Measurements from ENCODE around the gene TMEM59L. TPM values are rescaled to one million over a fixed set of nuclear protein-coding genes. Genes with fewer than 3 reads are reported as not detected.

TMEM59L gene
- polyA plus RNA-seq, 1 experiment: 1.6 TPM

- POLR2A ChIA-PET: no interaction called here
- no peaks in the 10 kb centered on the region for H3K36me3 ChIP-seq (ENCODE audit: control insufficient read depth, insufficient read depth, low read length)
- H3K27me3 ChIP-seq (ENCODE audit: control insufficient read depth, insufficient read depth, low read length): peaks cover 58% of the 10 kb centered on the region
- no peak for DNase-seq (ENCODE audit: low read depth)
- H3K4me3 ChIP-seq (ENCODE audit: low read depth, low read length): no peak overlapping the region
- CTCF ChIA-PET: no interaction called here
- TF ChIP-seq CTCF (IDR thresholded peaks at IDR 0.05; ENCODE audit: insufficient read depth, low read depth, low read length): no peak
Observed at GRCh38 chr19:18608805-18609716, 3.6 kb upstream of the TMEM59L start.

DNA sequence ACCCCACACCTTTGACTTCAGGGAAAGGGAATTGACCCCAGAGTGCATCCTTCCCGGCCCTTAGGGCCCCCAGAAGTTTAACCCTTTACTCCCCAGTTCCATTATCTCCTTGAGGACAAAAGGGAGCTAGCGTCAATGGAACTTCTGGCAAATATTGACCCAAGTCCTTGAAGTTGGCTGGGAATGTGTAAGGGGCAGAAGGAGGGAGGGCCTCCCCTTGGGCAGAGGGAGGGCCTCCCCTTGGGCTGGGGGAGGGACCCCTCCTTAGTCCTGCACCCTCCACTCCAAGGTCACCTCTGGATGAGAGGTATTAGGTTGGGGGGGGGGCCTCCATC lies 3.0 kb upstream of the TMEM59L start:
- DNase-seq (ENCODE audit: low read depth): no peak
- Histone ChIP-seq H3K27me3 (ENCODE audit: control insufficient read depth, insufficient read depth, low read length) (peaks cover 61% of the 10 kb centered on the region), H3K4me3 (ENCODE audit: low read depth, low read length) (no peak overlapping the region), H3K36me3 (ENCODE audit: control insufficient read depth, insufficient read depth, low read length) (no peaks in the 10 kb centered on the region)
- TF ChIP-seq CTCF (IDR thresholded peaks at IDR 0.05; ENCODE audit: insufficient read depth, low read depth, low read length): no peak
- POLR2A ChIA-PET: no interaction called here
- CTCF ChIA-PET: no interaction called here

GRCh38 chr19:18610245-18610555 lies 2.5 kb upstream of the TMEM59L start:
- CTCF ChIA-PET: no interaction called here
- POLR2A ChIA-PET: no interaction called here
- no peak for DNase-seq (ENCODE audit: low read depth)
- no peak for TF ChIP-seq CTCF (IDR thresholded peaks at IDR 0.05; ENCODE audit: insufficient read depth, low read depth, low read length)
- Histone ChIP-seq H3K27me3 (ENCODE audit: control insufficient read depth, insufficient read depth, low read length) (peaks cover 61% of the 10 kb centered on the region), H3K36me3 (ENCODE audit: control insufficient read depth, insufficient read depth, low read length) (no peaks in the 10 kb centered on the region), H3K4me3 (ENCODE audit: low read depth, low read length) (no peak overlapping the region)

- DNase-seq (ENCODE audit: low read depth): no peak
- TF ChIP-seq CTCF (IDR thresholded peaks at IDR 0.05; ENCODE audit: insufficient read depth, low read depth, low read length): no peak
- Histone ChIP-seq H3K4me3 (ENCODE audit: low read depth, low read length) (no peak overlapping the region), H3K27me3 (ENCODE audit: control insufficient read depth, insufficient read depth, low read length) (peaks cover 57% of the 10 kb centered on the region), H3K36me3 (ENCODE audit: control insufficient read depth, insufficient read depth, low read length) (no peaks in the 10 kb centered on the region)
- ChIA-PET CTCF (no interaction called here), POLR2A (no interaction called here)
Observed at GRCh38 chr19:18610556-18611326, 1.9 kb upstream of the TMEM59L start.

DNA sequence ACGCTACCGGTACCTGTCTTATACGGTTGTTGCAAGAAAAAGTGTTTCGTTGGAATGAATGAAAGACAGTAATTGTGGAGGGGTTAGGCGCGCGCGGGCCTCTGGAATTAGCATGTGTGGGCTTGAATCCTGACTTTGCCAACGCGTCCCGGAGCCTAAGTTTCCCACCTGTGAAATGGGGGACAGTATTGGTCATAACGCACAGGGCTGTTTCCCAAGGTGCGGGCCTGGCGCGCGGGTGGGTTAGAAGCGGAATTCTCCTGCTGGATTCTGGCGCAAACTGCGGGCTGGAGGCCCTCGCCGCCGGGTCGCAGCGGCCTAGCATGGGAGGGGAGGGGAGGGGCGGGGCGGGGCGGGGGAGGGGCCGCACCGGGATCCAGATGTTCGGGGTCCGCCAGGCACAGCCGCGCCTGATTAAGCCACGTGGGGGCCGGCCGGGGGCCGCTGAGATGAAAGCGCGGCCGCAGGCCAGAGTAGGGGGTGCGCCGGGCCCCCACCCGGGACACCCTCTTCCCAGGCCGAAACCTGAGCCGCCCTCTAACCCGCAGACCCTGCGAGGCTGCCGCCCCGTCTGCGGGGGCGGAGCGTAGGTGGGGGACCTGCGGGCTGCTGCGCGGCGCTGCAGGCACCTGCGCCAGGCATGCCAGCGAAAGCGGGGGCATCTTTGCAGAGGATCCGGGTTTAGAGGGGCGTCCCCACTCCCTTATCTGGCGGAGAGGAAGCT lies 1.2 kb upstream of the TMEM59L start:
- POLR2A ChIA-PET: no interaction called here
- CTCF ChIA-PET: no interaction called here
- TF ChIP-seq CTCF (IDR thresholded peaks at IDR 0.05; ENCODE audit: insufficient read depth, low read depth, low read length): no peak
- H3K36me3 ChIP-seq (ENCODE audit: control insufficient read depth, insufficient read depth, low read length): no peaks in the 10 kb centered on the region
- no peak for DNase-seq (ENCODE audit: low read depth)
- no peak overlapping the region for H3K4me3 ChIP-seq (ENCODE audit: low read depth, low read length)
- peaks cover 55% of the 10 kb centered on the region for H3K27me3 ChIP-seq (ENCODE audit: control insufficient read depth, insufficient read depth, low read length)
